ENCODE measurements around the gene SYT17.
A peak's percentile ranks its signal among the peaks of the same experiment; 100 is the strongest.

The SYT17 gene

GRCh38 chr16:19143599-19143956 lies 24.5 kb upstream of the SYT17 start:
- H3K4me3 ChIP-seq, result no peak overlapping the region
- H3K27ac ChIP-seq, result no peak overlapping the region
- no peak overlapping the region for H3K9ac ChIP-seq (ENCODE audit: insufficient read length)
- no peaks in the 10 kb centered on the region for H3K36me3 ChIP-seq (ENCODE audit: insufficient read depth, low read length)
- DNase-seq (ENCODE audit: low read depth, low spot score), result no peak
- no peaks in the 10 kb centered on the region for H3K9me3 ChIP-seq (ENCODE audit: low read depth, low read length)
- TF ChIP-seq EZH2 (IDR thresholded peaks at IDR 0.05) (no peak), POLR2AphosphoS5 (IDR thresholded peaks at IDR 0.05; ENCODE audit: borderline replicate concordance, low read depth, low read length) (no peak), FOXP2 (optimal IDR thresholded peaks at IDR 0.05; ENCODE audit: control extremely low read depth, extremely low read length, insufficient read depth) (no peak)

GRCh38 chr16:19145010-19145409 lies 23.0 kb upstream of the SYT17 start:
- H3K36me3 ChIP-seq (ENCODE audit: insufficient read depth, low read length), result no peaks in the 10 kb centered on the region
- H3K9me3 ChIP-seq (ENCODE audit: low read depth, low read length), result no peaks in the 10 kb centered on the region
- no peak for TF ChIP-seq FOXP2 (optimal IDR thresholded peaks at IDR 0.05; ENCODE audit: control extremely low read depth, extremely low read length, insufficient read depth)
- TF ChIP-seq EZH2 (IDR thresholded peaks at IDR 0.05), result no peak
- no peak for TF ChIP-seq POLR2AphosphoS5 (IDR thresholded peaks at IDR 0.05; ENCODE audit: borderline replicate concordance, low read depth, low read length)
- H3K4me3 ChIP-seq, result no peak overlapping the region
- no peak for DNase-seq (ENCODE audit: low read depth, low spot score)
- H3K27ac ChIP-seq, result no peak overlapping the region
- no peak overlapping the region for H3K9ac ChIP-seq (ENCODE audit: insufficient read length)

- no peak overlapping the region for H3K9ac ChIP-seq (ENCODE audit: insufficient read length)
- no peak overlapping the region for H3K27ac ChIP-seq
- no peak for DNase-seq (ENCODE audit: low read depth, low spot score)
- no peaks in the 10 kb centered on the region for H3K9me3 ChIP-seq (ENCODE audit: low read depth, low read length)
- TF ChIP-seq EZH2 (IDR thresholded peaks at IDR 0.05), result no peak
- no peak overlapping the region for H3K4me3 ChIP-seq
- H3K36me3 ChIP-seq (ENCODE audit: insufficient read depth, low read length), result no peaks in the 10 kb centered on the region
Observed at GRCh38 chr16:19147126-19147525, 20.9 kb upstream of the SYT17 start.

- TF ChIP-seq POLR2AphosphoS5 (IDR thresholded peaks at IDR 0.05; ENCODE audit: borderline replicate concordance, low read depth, low read length), result no peak
- TF ChIP-seq EZH2 (IDR thresholded peaks at IDR 0.05), result no peak
- no peak for TF ChIP-seq FOXP2 (optimal IDR thresholded peaks at IDR 0.05; ENCODE audit: control extremely low read depth, extremely low read length, insufficient read depth)
- no peak for DNase-seq (ENCODE audit: low read depth, low spot score)
- Histone ChIP-seq H3K36me3 (ENCODE audit: insufficient read depth, low read length) (no peaks in the 10 kb centered on the region), H3K4me3 (no peak overlapping the region), H3K9ac (ENCODE audit: insufficient read length) (no peak overlapping the region), H3K27ac (no peak overlapping the region), H3K9me3 (ENCODE audit: low read depth, low read length) (no peaks in the 10 kb centered on the region)
Observed at GRCh38 chr16:19147627-19148026, 20.4 kb upstream of the SYT17 start.

GRCh38 chr16:19148189-19148588 lies 19.9 kb upstream of the SYT17 start:
- Histone ChIP-seq H3K27ac (no peak overlapping the region), H3K9ac (ENCODE audit: insufficient read length) (no peak overlapping the region), H3K4me3 (no peak overlapping the region), H3K36me3 (ENCODE audit: insufficient read depth, low read length) (no peaks in the 10 kb centered on the region), H3K9me3 (ENCODE audit: low read depth, low read length) (no peaks in the 10 kb centered on the region)
- TF ChIP-seq FOXP2 (optimal IDR thresholded peaks at IDR 0.05; ENCODE audit: control extremely low read depth, extremely low read length, insufficient read depth) (no peak), POLR2AphosphoS5 (IDR thresholded peaks at IDR 0.05; ENCODE audit: borderline replicate concordance, low read depth, low read length) (no peak), EZH2 (IDR thresholded peaks at IDR 0.05) (no peak)
- no peak for DNase-seq (ENCODE audit: low read depth, low spot score)

- no peaks in the 10 kb centered on the region for H3K36me3 ChIP-seq (ENCODE audit: insufficient read depth, low read length)
- H3K27ac ChIP-seq, result no peak overlapping the region
- H3K4me3 ChIP-seq, result no peak overlapping the region
- no peak overlapping the region for H3K9ac ChIP-seq (ENCODE audit: insufficient read length)
- TF ChIP-seq POLR2AphosphoS5 (IDR thresholded peaks at IDR 0.05; ENCODE audit: borderline replicate concordance, low read depth, low read length), result no peak
- no peak for TF ChIP-seq FOXP2 (optimal IDR thresholded peaks at IDR 0.05; ENCODE audit: control extremely low read depth, extremely low read length, insufficient read depth)
- no peak for TF ChIP-seq EZH2 (IDR thresholded peaks at IDR 0.05)
- no peaks in the 10 kb centered on the region for H3K9me3 ChIP-seq (ENCODE audit: low read depth, low read length)
- DNase-seq (ENCODE audit: low read depth, low spot score), result no peak
Observed at GRCh38 chr16:19151310-19151709, 16.7 kb upstream of the SYT17 start.

GRCh38 chr16:19152042-19152441 lies 16.0 kb upstream of the SYT17 start:
- H3K27ac ChIP-seq, result no peak overlapping the region
- no peaks in the 10 kb centered on the region for H3K36me3 ChIP-seq (ENCODE audit: insufficient read depth, low read length)
- DNase-seq (ENCODE audit: low read depth, low spot score), result no peak
- no peak overlapping the region for H3K4me3 ChIP-seq
- H3K9me3 ChIP-seq (ENCODE audit: low read depth, low read length), result no peaks in the 10 kb centered on the region
- no peak overlapping the region for H3K9ac ChIP-seq (ENCODE audit: insufficient read length)
- TF ChIP-seq FOXP2 (optimal IDR thresholded peaks at IDR 0.05; ENCODE audit: control extremely low read depth, extremely low read length, insufficient read depth), result no peak
- no peak for TF ChIP-seq EZH2 (IDR thresholded peaks at IDR 0.05)
- TF ChIP-seq POLR2AphosphoS5 (IDR thresholded peaks at IDR 0.05; ENCODE audit: borderline replicate concordance, low read depth, low read length), result no peak

- Histone ChIP-seq H3K27ac (no peak overlapping the region), H3K9ac (ENCODE audit: insufficient read length) (no peak overlapping the region), H3K9me3 (ENCODE audit: low read depth, low read length) (no peaks in the 10 kb centered on the region), H3K4me3 (0 out of 2 replicates have a peak overlapping the region, but pooled peaks have one; percentile 6), H3K36me3 (ENCODE audit: insufficient read depth, low read length) (no peaks in the 10 kb centered on the region)
- TF ChIP-seq EZH2 (IDR thresholded peaks at IDR 0.05) (no peak), POLR2AphosphoS5 (IDR thresholded peaks at IDR 0.05; ENCODE audit: borderline replicate concordance, low read depth, low read length) (no peak), FOXP2 (optimal IDR thresholded peaks at IDR 0.05; ENCODE audit: control extremely low read depth, extremely low read length, insufficient read depth) (no peak)
- DNase-seq (ENCODE audit: low read depth, low spot score), result no peak
Observed at GRCh38 chr16:19153876-19154275, 14.2 kb upstream of the SYT17 start.

GRCh38 chr16:19162085-19162484 lies 6.0 kb upstream of the SYT17 start:
- H3K27ac ChIP-seq, result no peak overlapping the region
- H3K9ac ChIP-seq (ENCODE audit: insufficient read length), result no peak overlapping the region
- DNase-seq (ENCODE audit: low read depth, low spot score), result no peak
- no peak overlapping the region for H3K4me3 ChIP-seq
- TF ChIP-seq EZH2 (IDR thresholded peaks at IDR 0.05) (no peak), FOXP2 (optimal IDR thresholded peaks at IDR 0.05; ENCODE audit: control extremely low read depth, extremely low read length, insufficient read depth) (no peak), POLR2AphosphoS5 (IDR thresholded peaks at IDR 0.05; ENCODE audit: borderline replicate concordance, low read depth, low read length) (no peak)
- no peaks in the 10 kb centered on the region for H3K9me3 ChIP-seq (ENCODE audit: low read depth, low read length)
- H3K36me3 ChIP-seq (ENCODE audit: insufficient read depth, low read length), result no peaks in the 10 kb centered on the region

All from SK-N-MC (cell line).